Lung (tissue), 12 donors: ENCODE measurements around the gene ZNF219. TPM values are rescaled to one million over a fixed set of nuclear protein-coding genes. Genes with fewer than 3 reads are reported as not detected.

Source experiments
- ATAC-seq: fragments of 200-7000 bp; cut with Tn5 transposase; one replicate; pipeline ENCODE4 v1.9.1; 2020; ENCODE audit warnings: moderate number of reproducible peaks; ENCODE audit not compliant: insufficient read depth, low FRiP score
- DNase-seq, 3 donors: peaks; one replicate each; pipeline ENCODE4 v3.0.0-alpha.2; 2013 to 2017
- H3K27ac ChIP-seq, 2 donors: one replicate each; pipeline ENCODE4 v1.5.1; 2013; ENCODE audit warnings: mild to moderate bottlenecking in 2 of 2, moderate library complexity in 2 of 2, control low read depth in 1 of 2, inconsistent platforms in 1 of 2, low read depth in 1 of 2, low read length in 1 of 2
- H3K27me3 ChIP-seq, 3 donors: one replicate each; pipeline ENCODE4 v1.5.1; 2013; ENCODE audit warnings: low read length in 2 of 3; ENCODE audit not compliant: control insufficient read depth in 3 of 3, insufficient read depth in 3 of 3
- H3K36me3 ChIP-seq, 4 donors: one replicate each; pipeline ENCODE4 v1.5.1; 2013; ENCODE audit warnings: low read length in 4 of 4, mild to moderate bottlenecking in 1 of 4, moderate library complexity in 1 of 4; ENCODE audit not compliant: control insufficient read depth in 4 of 4, insufficient read depth in 4 of 4
- H3K4me1 ChIP-seq, 5 donors: one replicate each; pipeline ENCODE4 v1.5.1; 2013; ENCODE audit warnings: low read length in 5 of 5, mild to moderate bottlenecking in 2 of 5, moderate library complexity in 1 of 5; ENCODE audit not compliant: control insufficient read depth in 5 of 5, insufficient read depth in 5 of 5
- H3K4me3 ChIP-seq: one replicate; pipeline ENCODE4 v1.5.1; 2013; ENCODE audit warnings: mild to moderate bottlenecking, control low read depth, moderate library complexity
- H3K9ac ChIP-seq, 2 donors: one replicate each; pipeline ENCODE4 v1.5.1; 2013; ENCODE audit warnings: low read length in 2 of 2, control low read depth in 1 of 2; ENCODE audit not compliant: insufficient read depth in 1 of 2
- H3K9me3 ChIP-seq, 4 donors: one replicate each; pipeline ENCODE4 v1.5.1; 2013; ENCODE audit warnings: low read length in 3 of 4, mild to moderate bottlenecking in 1 of 4, moderate library complexity in 1 of 4; ENCODE audit not compliant: control insufficient read depth in 4 of 4, insufficient read depth in 3 of 4
- CTCF ChIP-seq: IDR thresholded peaks from 2 replicates; pipeline ENCODE4 v1.5.1; 2012; ENCODE audit warnings: mild to moderate bottlenecking; ENCODE audit errors: control extremely low read depth, extremely low read depth
- WGBS, 2 donors: extraction: QIAGEN DNeasy Blood & Tissue Kit; methylation state at CpG; one replicate each; pipeline ENCODE4 v1.1.7; 2013; 5-methylcytosine and 5-hydroxymethylcytosine counted together
- polyA plus RNA-seq, 2 donors: library from polyadenylated mRNA; stranded (reverse); fragments of 200-250 nt; gene quantifications; one replicate each; pipeline ENCODE4 v1.2.1, GENCODE V29; 2013
- total RNA-seq, 2 donors: library from RNA; depleted of rRNA in 1 of 2; stranded (reverse); fragments of >200 nt in 1 of 2; gene quantifications; one replicate each; pipeline ENCODE4 v1.2.1, GENCODE V29; 2014 to 2021
- donor health status: control.
- donor health status: control.
- donor health status: Bipolar disorder and iron deficiency.
- donor health status: healthy.
- donor health status: DM: yes; HTN: yes; CAD: no.

ZNF219 gene
- total and polyA plus RNA-seq, 4 donors: 8.0 to 48.5 (median 30.0) TPM

GRCh38 chr14:21055432-21056117 is 42.9 kb downstream of the ZNF219 start:
- Histone ChIP-seq H3K4me1 (peaks cover 0 to 5% (median 0%) of the 10 kb centered on the region in 5 donors), H3K4me3 (no peak overlapping the region), H3K9ac (no peak overlapping the region), H3K27me3 (no peaks in the 10 kb centered on the region), H3K27ac (no peak overlapping the region), H3K36me3 (no peaks in the 10 kb centered on the region), H3K9me3 (no peaks in the 10 kb centered on the region)
- ATAC-seq: no peak
- DNase-seq: no peak
- 57 to 74% methylated on average over 5 of the region's 5 CpGs for WGBS, 2 donors
- TF ChIP-seq CTCF: no peak

GRCh38 chr14:21054768-21055145 is 43.7 kb downstream of the ZNF219 start:
- Histone ChIP-seq H3K36me3 (no peaks in the 10 kb centered on the region), H3K27me3 (no peaks in the 10 kb centered on the region), H3K9ac (no peak overlapping the region), H3K27ac (no peak overlapping the region), H3K4me3 (no peak overlapping the region), H3K4me1 (peaks cover 0 to 5% (median 0%) of the 10 kb centered on the region in 5 donors), H3K9me3 (no peaks in the 10 kb centered on the region)
- DNase-seq: no peak
- ATAC-seq: no peak
- WGBS, 2 donors: 68 to 70% methylated on average over 4 of the region's 4 CpGs
- TF ChIP-seq CTCF: no peak

DNA sequence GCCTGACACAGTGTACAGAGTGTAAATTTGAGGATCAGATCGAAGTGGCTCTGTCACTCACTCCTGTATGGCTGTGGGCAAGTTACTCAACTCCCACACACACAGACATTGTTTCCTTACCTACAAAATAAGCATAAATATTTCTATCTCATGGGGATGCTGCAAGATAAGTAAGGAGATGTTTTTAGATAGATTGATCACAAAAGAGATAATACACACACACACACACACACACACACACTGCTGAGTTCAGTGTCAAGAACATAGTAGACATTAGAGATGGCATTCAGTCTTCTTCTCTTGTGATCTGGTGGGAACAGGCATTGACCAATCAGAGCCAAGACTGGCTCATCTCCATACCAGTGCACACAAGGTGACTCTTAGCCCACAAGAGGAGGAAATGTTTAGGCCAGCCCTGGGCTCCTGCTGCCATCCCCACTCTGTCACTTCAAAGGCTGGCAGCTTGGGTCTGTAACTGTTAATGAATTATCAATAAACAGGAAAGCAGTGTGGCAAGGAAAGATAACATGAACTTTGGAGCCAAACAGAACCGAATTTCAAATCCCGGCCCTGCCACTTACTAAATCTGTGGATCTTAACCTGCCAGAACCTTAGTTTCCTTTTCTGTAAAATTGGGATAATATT is 44.2 kb downstream of the ZNF219 start:
- 55 to 72% methylated on average over 3 of the region's 3 CpGs for WGBS, 2 donors
- H3K4me1 ChIP-seq: peaks cover 0 to 5% (median 0%) of the 10 kb centered on the region in 5 donors
- no peak for ATAC-seq
- no peak overlapping the region for H3K9ac ChIP-seq
- no peaks in the 10 kb centered on the region for H3K36me3 ChIP-seq
- TF ChIP-seq CTCF: no peak
- H3K27me3 ChIP-seq: no peaks in the 10 kb centered on the region
- no peak for DNase-seq
- no peak overlapping the region for H3K4me3 ChIP-seq
- H3K9me3 ChIP-seq: no peaks in the 10 kb centered on the region
- no peak overlapping the region for H3K27ac ChIP-seq
